Uterus (tissue), 4 donors: ENCODE results near the gene GRIK5. TPM values are rescaled to one million over a fixed set of nuclear protein-coding genes. Genes with fewer than 3 reads are reported as not detected.
"Not testable (repeated sequence)": the region's sequence is repeated elsewhere in the genome, so short reads cannot be mapped to it uniquely, and the experiment has no call there.

Experiments
- DNase-seq, 2 donors: peaks; one replicate each; pipeline ENCODE4 v3.0.0-alpha.2; 2019 to 2020
- H3K27ac ChIP-seq, 2 donors: fragments of 200-600 bp; sonication (generic); 1 replicate in 1 of 2; 2 replicates in 1 of 2; pipeline ENCODE4 v1.5.1; 2016 to 2018
- H3K27me3 ChIP-seq, 2 donors: fragments of 200-600 bp; sonication (generic); one replicate each; pipeline ENCODE4 v1.5.1; 2018 to 2019; ENCODE audit warnings: control low read depth in 1 of 2
- H3K36me3 ChIP-seq, 2 donors: fragments of 200-600 bp; sonication (generic); one replicate each; pipeline ENCODE4 v1.5.1; 2019; ENCODE audit warnings: control low read depth in 1 of 2
- H3K4me1 ChIP-seq, 2 donors: fragments of 200-600 bp; sonication (generic); one replicate each; pipeline ENCODE4 v1.5.1; 2018 to 2019; ENCODE audit warnings: control low read depth in 1 of 2
- H3K4me3 ChIP-seq, 2 donors: fragments of 200-600 bp; sonication (generic); 1 replicate in 1 of 2; 2 replicates in 1 of 2; pipeline ENCODE4 v1.5.1; 2018 to 2019; ENCODE audit warnings: mild to moderate bottlenecking in 1 of 2
- H3K9me3 ChIP-seq, 2 donors: fragments of 200-600 bp; sonication (generic); one replicate each; pipeline ENCODE4 v1.5.1; 2019; ENCODE audit warnings: control low read depth in 1 of 2
- POLR2A ChIP-seq, 2 donors: fragments of 450-650 bp; IDR thresholded peaks; one replicate each; pipeline ENCODE4 v1.6.1; 2016; ENCODE audit warnings: antibody characterized with exemption in 2 of 2, mild to moderate bottlenecking in 1 of 2, moderate library complexity in 1 of 2
- intact Hi-C: fragments of 100-400 bp; cut with DNase I; formaldehyde crosslinking; loops from one replicate; pipeline ENCODE4 v1.15.1; 2023; ENCODE audit warnings: low total_unique reads
- total RNA-seq, 4 donors: library from RNA; depleted of rRNA in 3 of 4; stranded (reverse); fragments of >200 nt in 3 of 4; gene quantifications; one replicate each; pipeline versions ENCODE4 v1.1.0 to v1.2.4, GENCODE V29; 2014 to 2023
- TF ChIP-seq, protein P1 (sequence below), 4 experiments: fragments of 200-600 bp in 2 of 4; fragments of 450-650 bp in 2 of 4; sonication (generic) in 2 of 4; IDR thresholded peaks; one replicate each; pipeline ENCODE4 v1.5.1; 2016 to 2019; ENCODE audit warnings: antibody characterized with exemption in 4 of 4, mild to moderate bottlenecking in 2 of 4, moderate library complexity in 1 of 4
- donor health status: DM: yes; HTN: yes; CAD: no.

Gene GRIK5
- total RNA-seq, 4 donors from 2014 or later = 5.6 to 17.8 (median 7.0) TPM; not detected in 1

- Histone ChIP-seq H3K27ac (no peak overlapping the region), H3K27me3 (no peaks in the 10 kb centered on the region), H3K9me3 (no peaks in the 10 kb centered on the region), H3K36me3 (no peaks in the 10 kb centered on the region), H3K4me1 (no peaks in the 10 kb centered on the region), H3K4me3 (no peak overlapping the region)
- TF ChIP-seq, protein P1, sequence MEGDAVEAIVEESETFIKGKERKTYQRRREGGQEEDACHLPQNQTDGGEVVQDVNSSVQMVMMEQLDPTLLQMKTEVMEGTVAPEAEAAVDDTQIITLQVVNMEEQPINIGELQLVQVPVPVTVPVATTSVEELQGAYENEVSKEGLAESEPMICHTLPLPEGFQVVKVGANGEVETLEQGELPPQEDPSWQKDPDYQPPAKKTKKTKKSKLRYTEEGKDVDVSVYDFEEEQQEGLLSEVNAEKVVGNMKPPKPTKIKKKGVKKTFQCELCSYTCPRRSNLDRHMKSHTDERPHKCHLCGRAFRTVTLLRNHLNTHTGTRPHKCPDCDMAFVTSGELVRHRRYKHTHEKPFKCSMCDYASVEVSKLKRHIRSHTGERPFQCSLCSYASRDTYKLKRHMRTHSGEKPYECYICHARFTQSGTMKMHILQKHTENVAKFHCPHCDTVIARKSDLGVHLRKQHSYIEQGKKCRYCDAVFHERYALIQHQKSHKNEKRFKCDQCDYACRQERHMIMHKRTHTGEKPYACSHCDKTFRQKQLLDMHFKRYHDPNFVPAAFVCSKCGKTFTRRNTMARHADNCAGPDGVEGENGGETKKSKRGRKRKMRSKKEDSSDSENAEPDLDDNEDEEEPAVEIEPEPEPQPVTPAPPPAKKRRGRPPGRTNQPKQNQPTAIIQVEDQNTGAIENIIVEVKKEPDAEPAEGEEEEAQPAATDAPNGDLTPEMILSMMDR (IDR thresholded peaks at IDR 0.05) = no peak
- no peak for TF ChIP-seq POLR2A (IDR thresholded peaks at IDR 0.05)
- no peak for DNase-seq
- intact Hi-C loops = no loop called here
Measured at GRCh38 chr19:42023121-42023942, 46.7 kb downstream of the GRIK5 start.

GRCh38 chr19:42022616-42023015, 47.4 kb downstream of the GRIK5 start:
- Histone ChIP-seq H3K27ac (no peak overlapping the region), H3K9me3 (no peaks in the 10 kb centered on the region), H3K4me1 (no peaks in the 10 kb centered on the region), H3K36me3 (no peaks in the 10 kb centered on the region), H3K27me3 (no peaks in the 10 kb centered on the region), H3K4me3 (no peak overlapping the region)
- no peak for DNase-seq
- intact Hi-C loops = no loop called here
- no peak for TF ChIP-seq POLR2A (IDR thresholded peaks at IDR 0.05)
- TF ChIP-seq, protein P1 (IDR thresholded peaks at IDR 0.05) = no peak

DNA sequence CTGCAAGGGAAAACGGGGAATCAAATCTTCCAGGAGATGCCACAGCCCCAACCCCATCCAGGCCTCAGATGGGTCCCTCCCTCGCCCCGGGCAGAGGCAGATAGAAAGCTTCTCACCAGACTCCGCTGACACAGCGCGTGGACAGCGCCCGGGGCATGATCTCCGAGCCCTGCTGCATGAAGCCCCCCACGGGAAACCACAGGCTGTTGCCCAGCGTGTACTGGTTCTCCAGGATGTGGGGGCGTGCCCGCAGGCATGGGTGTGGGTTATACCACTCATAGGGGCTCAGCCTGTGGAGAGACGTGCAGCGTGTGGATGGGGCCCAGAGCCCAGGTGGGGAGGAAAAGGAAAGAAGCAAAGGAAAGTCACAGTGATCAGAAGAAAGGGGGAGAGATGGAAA, 48.8 kb downstream of the GRIK5 start:
- Histone ChIP-seq H3K36me3 (no peaks in the 10 kb centered on the region), H3K9me3 (no peaks in the 10 kb centered on the region)

GRCh38 chr19:42018503-42019193, 51.4 kb downstream of the GRIK5 start:
- Histone ChIP-seq H3K9me3 (no peaks in the 10 kb centered on the region), H3K27ac (no peak overlapping the region), H3K36me3 (no peaks in the 10 kb centered on the region), H3K4me1 (no peaks in the 10 kb centered on the region), H3K27me3 (no peaks in the 10 kb centered on the region), H3K4me3 (no peak overlapping the region)
- intact Hi-C loops = no loop called here
- TF ChIP-seq, protein P1 (IDR thresholded peaks at IDR 0.05) = no peak
- no peak for TF ChIP-seq POLR2A (IDR thresholded peaks at IDR 0.05)
- DNase-seq = no peak

More for the DNA sequence above, 48.8 kb downstream of the GRIK5 start:
- no peak for DNase-seq
- Histone ChIP-seq H3K4me3 (no peak overlapping the region), H3K4me1 (no peaks in the 10 kb centered on the region), H3K27ac (no peak overlapping the region), H3K27me3 (no peaks in the 10 kb centered on the region)
- intact Hi-C loops = no loop called here
- TF ChIP-seq, protein P1 (IDR thresholded peaks at IDR 0.05) = no peak
- no peak for TF ChIP-seq POLR2A (IDR thresholded peaks at IDR 0.05)

GRCh38 chr19:42017040-42017439, 53.0 kb downstream of the GRIK5 start:
- Histone ChIP-seq H3K27ac (no peak overlapping the region), H3K9me3 (no peaks in the 10 kb centered on the region), H3K4me3 (no peak overlapping the region), H3K4me1 (no peaks in the 10 kb centered on the region), H3K36me3 (no peaks in the 10 kb centered on the region), H3K27me3 (no peaks in the 10 kb centered on the region)
- TF ChIP-seq POLR2A (IDR thresholded peaks at IDR 0.05) = no peak
- TF ChIP-seq, protein P1 (IDR thresholded peaks at IDR 0.05) = no peak
- no peak for DNase-seq
- intact Hi-C loops = no loop called here

- H3K4me1 ChIP-seq, intact Hi-C loops, DNase-seq: not testable (repeated sequence)
Measured at GRCh38 chr19:42012747-42013146, 57.3 kb downstream of the GRIK5 start.

More at GRCh38 chr19:42012747-42013146, 57.3 kb downstream of the GRIK5 start:
- not testable (repeated sequence) for H3K27me3 ChIP-seq, H3K9me3 ChIP-seq, H3K4me3 ChIP-seq, H3K36me3 ChIP-seq, H3K27ac ChIP-seq
